K562 (cell line): Measurements from ENCODE around the gene STX1A. TPM values are rescaled to one million over a fixed set of nuclear protein-coding genes. Genes with fewer than 3 reads are reported as not detected.
A peak's percentile ranks its signal among the peaks of the same experiment; 100 is the strongest.

Experiments
- ATF4 ChIP-seq: fragments of 450-650 bp; formaldehyde crosslinking; IDR thresholded peaks from 2 replicates; pipeline ENCODE4 v1.4.0; 2022; ENCODE audit warnings: mild to moderate bottlenecking, moderate library complexity
- CBX8 ChIP-seq: fragments of 200-600 bp; sonication (generic); IDR thresholded peaks from 2 replicates; pipeline ENCODE4 v1.6.1; 2012; ENCODE audit warnings: borderline replicate concordance, mixed run types, low read depth, mild to moderate bottlenecking, moderate library complexity, mixed read lengths, low read length, control low read depth, inconsistent platforms; ENCODE audit not compliant: poor library complexity, severe bottlenecking; ENCODE audit errors: extremely low read depth
- CREB3L1 ChIP-seq: fragments of 450-650 bp; IDR thresholded peaks from 2 replicates; pipeline ENCODE4 v1.6.1; 2014; ENCODE audit warnings: low read depth, mild to moderate bottlenecking, moderate library complexity, borderline replicate concordance
- CTBP1 ChIP-seq: fragments of 450-650 bp; IDR thresholded peaks from 2 replicates; pipeline ENCODE4 v1.6.1; 2016; ENCODE audit warnings: borderline replicate concordance
- E2F6 ChIP-seq, 2 experiments: IDR thresholded peaks; 2 replicates each; pipeline ENCODE4 v1.6.1; 2011; ENCODE audit warnings: borderline replicate concordance in 1 of 2, control low read depth in 1 of 2, low read depth in 1 of 2, low read length in 1 of 2, mild to moderate bottlenecking in 1 of 2, mixed read lengths in 1 of 2, moderate library complexity in 1 of 2; ENCODE audit not compliant: insufficient read depth in 1 of 2, insufficient read length in 1 of 2, poor library complexity in 1 of 2, severe bottlenecking in 1 of 2; ENCODE audit errors: extremely low read depth in 1 of 2
- E2F8 ChIP-seq: fragments of 450-650 bp; IDR thresholded peaks from 2 replicates; pipeline ENCODE4 v1.7.1; 2018; ENCODE audit warnings: mild to moderate bottlenecking, low read depth; ENCODE audit not compliant: partially characterized antibody
- ELF1 ChIP-seq: fragments of 200-800 bp; sonication (Bioruptor generic); IDR thresholded peaks from 2 replicates; pipeline ENCODE4 v1.6.1; 2016; ENCODE audit warnings: missing genetic modification characterization, missing compliant biosample characterization
- JUND ChIP-seq, 2 experiments: IDR thresholded peaks; 2 replicates in 1 of 2; 3 replicates in 1 of 2; pipeline ENCODE4 v1.6.1; 2011; ENCODE audit warnings: borderline replicate concordance in 2 of 2, low read depth in 2 of 2, low read length in 2 of 2, improper control_type of control experiment in 1 of 2, missing biosample characterization in 1 of 2, missing genetic modification characterization in 1 of 2, missing genetic modification reagents in 1 of 2
- MAZ ChIP-seq, 2 experiments: fragments of 450-650 bp in 1 of 2; sonication (generic) in 1 of 2; formaldehyde crosslinking; IDR thresholded peaks in 1 of 2; conservative IDR thresholded peaks in 1 of 2; 2 replicates each; pipeline versions ENCODE4 v1.4.0 to v1.5.0; 2020; ENCODE audit warnings: mild to moderate bottlenecking in 1 of 2, missing genetic modification reagents in 1 of 2
- NR3C1 ChIP-seq: sonication (generic); formaldehyde crosslinking; IDR thresholded peaks from 2 replicates; pipeline ENCODE4 v1.8.1; 2022; ENCODE audit warnings: missing genetic modification reagents
- PML ChIP-seq: IDR thresholded peaks from 2 replicates; pipeline ENCODE4 v1.6.1; 2012; ENCODE audit warnings: low read length, inconsistent platforms
- POLR2G ChIP-seq: fragments of 200-400 bp; formaldehyde crosslinking; IDR thresholded peaks from 2 replicates; pipeline ENCODE4 v1.6.1; 2017; ENCODE audit warnings: low read depth, mild to moderate bottlenecking, antibody characterized with exemption, low read length, moderate library complexity
- POLR2H ChIP-seq: IDR thresholded peaks from 2 replicates; pipeline ENCODE4 v1.6.1; 2016; ENCODE audit warnings: missing genetic modification characterization, low read depth, mild to moderate bottlenecking, control low read depth, missing compliant biosample characterization, moderate library complexity
- SAFB ChIP-seq: fragments of 200-400 bp; formaldehyde crosslinking; IDR thresholded peaks from 2 replicates; pipeline ENCODE4 v1.6.1; 2017; ENCODE audit warnings: low read depth, low read length, borderline replicate concordance
- ZC3H11A ChIP-seq: IDR thresholded peaks from 2 replicates; pipeline ENCODE4 v1.6.1; 2012; ENCODE audit warnings: low read depth, low read length, improper control_type of control experiment
- ZNF175 ChIP-seq: fragments of 200-800 bp; sonication (Bioruptor generic); IDR thresholded peaks from 2 replicates; pipeline ENCODE4 v1.6.1; 2016; ENCODE audit warnings: low read depth, mild to moderate bottlenecking, missing genetic modification characterization, missing compliant biosample characterization
- ZNF644 ChIP-seq: fragments of 200-800 bp; sonication (Bioruptor generic); IDR thresholded peaks from 2 replicates; pipeline ENCODE4 v1.6.1; 2016; ENCODE audit warnings: low read depth, missing genetic modification characterization, missing compliant biosample characterization
- ZSCAN32 ChIP-seq: fragments of 450-650 bp; formaldehyde crosslinking; IDR thresholded peaks from 2 replicates; pipeline ENCODE4 v1.4.0; 2020; ENCODE audit warnings: mild to moderate bottlenecking, moderate library complexity
- polyA plus RNA-seq, 8 experiments: library from polyadenylated mRNA; depleted of rRNA in 4 of 8; stranded (reverse) in 5 of 8; unstranded in 3 of 8; fragments of >200 nt; fragmentation: Nextera tagmentation in 2 of 8; fragmentation: Illumina TruSeq in 1 of 8; extraction: Ambion mirVana in 2 of 8; extraction: Trizol in 1 of 8; gene quantifications; 2 replicates each; pipeline versions ENCODE4 v1.2.1 to v1.2.3, GENCODE V29; 2011 to 2014; ENCODE audit warnings: inconsistent platforms in 1 of 8, missing spikeins in 1 of 8
- total RNA-seq, 7 experiments: library from RNA; depleted of rRNA in 6 of 7; stranded (reverse); fragments of >200 nt in 6 of 7; fragmentation: Illumina TruSeq in 2 of 7; extraction: Trizol in 2 of 7; gene quantifications; 2 replicates each; pipeline versions ENCODE4 v1.2.1 to v1.2.3, GENCODE V29; 2011 to 2021; ENCODE audit warnings: low replicate concordance in 1 of 7

Gene STX1A
- total and polyA plus RNA-seq, 9 of the 15 experiments (the other 6 are each of a cell fraction or from before 2014, with no cell fraction given), result 0.04 to 15.1 (median 6.3) TPM

- TF ChIP-seq E2F6 (IDR thresholded peaks at IDR 0.05; ENCODE audit: borderline replicate concordance in 1 of 2, extremely low read depth in 1 of 2, insufficient read depth in 1 of 2, insufficient read length in 1 of 2, low read depth in 1 of 2, low read length in 1 of 2, poor library complexity in 1 of 2, severe bottlenecking in 1 of 2) (peak; percentile 17 to 44), SAFB (peak; percentile 30; the same call in 1 of the 2 replicates), ZNF644 (tag) (no peak), ZSCAN32 (no peak), ZC3H11A (no peak), POLR2G (peak; percentile 99), CBX8 (no peak), JUND (IDR thresholded peaks at IDR 0.05; ENCODE audit: borderline replicate concordance, low read depth, low read length) (no peak; the same call in 1 of the 2 replicates), JUND (tag; IDR thresholded peaks at IDR 0.05; ENCODE audit: borderline replicate concordance, low read depth, low read length) (peak; percentile 15; the same call in 1 of the 3 replicates), MAZ (CRISPR knock-in tag; conservative IDR thresholded peaks at IDR 0.05 in 1 of 2, IDR thresholded peaks at IDR 0.05 in 1 of 2) (peak; percentile 47 to 56; a peak in 1 of 4 replicates), ELF1 (tag) (peak; percentile 17; the same call in 1 of the 2 replicates), NR3C1 (CRISPR knock-in tag) (no peak), CTBP1 (peak; percentile 21; the same call in 1 of the 2 replicates), E2F8 (peak; percentile 65), ZNF175 (CRISPR knock-in tag) (no peak), PML (peak; percentile 79), ATF4 (CRISPR knock-in tag) (0 out of 2 replicates have a peak, but pooled peaks have one; percentile 3), CREB3L1 (peak; percentile 58; the same call in 1 of the 2 replicates), POLR2H (tag) (peak; percentile 74)
These were observed 36.2 kb downstream of the STX1A start, which contains the start of the genes BUD23 and DNAJC30 (continued) for GRCh38 chr7:73683056-73683787.
